Stomach (tissue), 4 donors: ENCODE data around the gene GJB2.

Source experiments
- POLR2A ChIP-seq, 4 donors: fragments of 450-650 bp; IDR thresholded peaks; one replicate each; pipeline ENCODE4 v1.6.1; 2016; ENCODE audit warnings: antibody characterized with exemption in 4 of 4, control low read depth in 2 of 4, mild to moderate bottlenecking in 1 of 4, moderate library complexity in 1 of 4
- POLR2AphosphoS5 ChIP-seq, 3 donors: sonication (generic); formaldehyde crosslinking; IDR thresholded peaks; one replicate each; pipeline ENCODE4 v1.6.1; 2016; ENCODE audit warnings: antibody characterized with exemption in 3 of 3

GRCh38 chr13:20156702-20157101, 36.0 kb downstream of the GJB2 start:
- no peak for TF ChIP-seq POLR2AphosphoS5 (IDR thresholded peaks at IDR 0.05)
- no peak for TF ChIP-seq POLR2A (IDR thresholded peaks at IDR 0.05)
